Adipocyte (in vitro differentiated cells): ENCODE measurements around the gene EVC2.

Experiments
- DNase-seq: peaks from one replicate; pipeline ENCODE4 v3.0.0-alpha.2; 2015; ENCODE audit warnings: low read depth
- H3K27me3 ChIP-seq: replicated peaks from 2 replicates; pipeline ENCODE4 v1.7.0; 2013; ENCODE audit warnings: mild to moderate bottlenecking, low read length, moderate library complexity; ENCODE audit not compliant: control insufficient read depth, insufficient read depth
- H3K36me3 ChIP-seq: 2 replicates; pipeline ENCODE4 v1.7.0; 2013; ENCODE audit warnings: low read length, mild to moderate bottlenecking, moderate library complexity; ENCODE audit not compliant: control insufficient read depth, insufficient read depth, severe bottlenecking
- H3K4me1 ChIP-seq: 2 replicates; pipeline ENCODE4 v1.7.0; 2013; ENCODE audit warnings: mild to moderate bottlenecking, low read length, moderate library complexity; ENCODE audit not compliant: control insufficient read depth, insufficient read depth
- H3K4me3 ChIP-seq: 2 replicates; pipeline ENCODE4 v1.7.0; 2013; ENCODE audit warnings: mild to moderate bottlenecking, low read length, moderate library complexity
- H3K9ac ChIP-seq: 2 replicates; pipeline ENCODE4 v1.7.0; 2013; ENCODE audit warnings: mild to moderate bottlenecking, low read length, moderate library complexity
- H3K9me3 ChIP-seq: 2 replicates; pipeline ENCODE4 v1.7.0; 2013; ENCODE audit warnings: mild to moderate bottlenecking, low read length, moderate library complexity; ENCODE audit not compliant: control insufficient read depth

Gene EVC2

GRCh38 chr4:5751666-5752375 is 43.5 kb upstream of the EVC2 start:
- no peaks in the 10 kb centered on the region for H3K27me3 ChIP-seq
- peaks cover 49% of the 10 kb centered on the region for H3K4me1 ChIP-seq
- peak overlapping the region; percentile 37 for H3K9ac ChIP-seq
- no peak for DNase-seq
- peaks cover 50% of the 10 kb centered on the region for H3K36me3 ChIP-seq
- no peak overlapping the region for H3K4me3 ChIP-seq
- H3K9me3 ChIP-seq = no peaks in the 10 kb centered on the region

- peaks cover 55% of the 10 kb centered on the region for H3K4me1 ChIP-seq
Observed at GRCh38 chr4:5750946-5751665, 42.7 kb upstream of the EVC2 start.

DNA sequence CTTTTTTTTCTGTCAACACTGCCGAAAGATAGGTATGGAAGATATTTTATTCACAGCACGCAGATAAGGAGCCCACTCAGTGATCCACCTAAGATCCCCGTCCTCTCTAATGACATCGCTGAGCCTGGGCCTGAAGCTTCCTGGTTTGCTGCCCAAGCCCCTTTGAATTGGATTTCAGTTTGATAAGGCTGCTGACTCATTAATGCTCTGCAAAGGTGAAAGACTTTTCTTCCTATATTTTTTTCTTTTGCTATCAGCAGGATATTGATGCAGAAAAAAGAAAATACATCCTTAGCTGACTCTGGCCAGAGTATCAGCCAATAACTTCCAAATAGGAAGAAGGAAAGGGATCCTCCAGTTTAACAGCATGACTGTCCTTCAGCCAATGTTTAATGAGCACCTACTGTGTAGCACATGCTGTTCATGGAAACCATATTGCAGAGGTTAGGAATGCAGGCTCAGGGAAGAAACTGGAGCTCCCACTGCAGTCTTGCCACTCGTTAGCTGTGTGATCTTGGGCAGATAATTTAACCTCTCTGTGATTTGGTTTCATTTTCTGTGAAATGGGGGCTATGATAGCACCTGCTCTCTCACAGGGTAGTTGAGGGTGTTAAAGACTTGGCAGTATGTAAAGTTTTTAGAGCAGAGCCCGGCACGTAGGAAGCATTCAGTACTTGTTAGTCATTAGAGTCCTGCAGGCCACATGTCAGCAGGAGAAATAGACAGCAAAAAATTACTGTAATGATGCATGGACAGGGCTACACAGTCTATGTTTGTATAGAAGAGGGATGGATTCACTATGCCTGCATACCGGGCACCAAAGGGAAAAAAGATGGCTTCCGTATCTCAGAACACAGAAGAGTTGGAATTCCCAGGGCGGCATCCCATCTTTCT is 41.9 kb upstream of the EVC2 start:
- Histone ChIP-seq H3K4me1 (peaks cover 55% of the 10 kb centered on the region), H3K9ac (no peak overlapping the region), H3K9me3 (no peaks in the 10 kb centered on the region), H3K27me3 (no peaks in the 10 kb centered on the region), H3K36me3 (peaks cover 42% of the 10 kb centered on the region), H3K4me3 (no peak overlapping the region)
- DNase-seq = peak; percentile 67

More at GRCh38 chr4:5750946-5751665, 42.7 kb upstream of the EVC2 start:
- DNase-seq = peak; percentile 53
- Histone ChIP-seq H3K9me3 (no peaks in the 10 kb centered on the region), H3K4me3 (no peak overlapping the region), H3K27me3 (no peaks in the 10 kb centered on the region), H3K36me3 (peaks cover 43% of the 10 kb centered on the region), H3K9ac (no peak overlapping the region)

GRCh38 chr4:5749568-5749967 is 41.2 kb upstream of the EVC2 start:
- Histone ChIP-seq H3K27me3 (no peaks in the 10 kb centered on the region), H3K9ac (no peak overlapping the region), H3K9me3 (no peaks in the 10 kb centered on the region), H3K4me3 (no peak overlapping the region), H3K36me3 (peaks cover 41% of the 10 kb centered on the region), H3K4me1 (peaks cover 55% of the 10 kb centered on the region)
- no peak for DNase-seq

- Histone ChIP-seq H3K36me3 (peaks cover 47% of the 10 kb centered on the region), H3K4me1 (peaks cover 42% of the 10 kb centered on the region), H3K4me3 (peak overlapping the region; percentile 31), H3K9me3 (no peaks in the 10 kb centered on the region), H3K27me3 (no peaks in the 10 kb centered on the region), H3K9ac (peak overlapping the region; percentile 56)
- peak; percentile 99 for DNase-seq
Observed at GRCh38 chr4:5747738-5748375, 39.5 kb upstream of the EVC2 start.

GRCh38 chr4:5746829-5747737 is 38.7 kb upstream of the EVC2 start:
- Histone ChIP-seq H3K27me3 (no peaks in the 10 kb centered on the region), H3K9ac (peak overlapping the region; percentile 56), H3K9me3 (no peaks in the 10 kb centered on the region), H3K36me3 (peaks cover 55% of the 10 kb centered on the region), H3K4me1 (peaks cover 37% of the 10 kb centered on the region), H3K4me3 (peak overlapping the region; percentile 31)
- peak; percentile 62 for DNase-seq

- no peak for DNase-seq
- peaks cover 58% of the 10 kb centered on the region for H3K36me3 ChIP-seq
- H3K9me3 ChIP-seq = no peaks in the 10 kb centered on the region
- no peak overlapping the region for H3K9ac ChIP-seq
- H3K4me3 ChIP-seq = no peak overlapping the region
- H3K27me3 ChIP-seq = no peaks in the 10 kb centered on the region
- peaks cover 31% of the 10 kb centered on the region for H3K4me1 ChIP-seq
Observed at GRCh38 chr4:5746250-5746649, 37.9 kb upstream of the EVC2 start.

- H3K27me3 ChIP-seq = no peaks in the 10 kb centered on the region
- no peak overlapping the region for H3K9ac ChIP-seq
- no peaks in the 10 kb centered on the region for H3K9me3 ChIP-seq
- peaks cover 17% of the 10 kb centered on the region for H3K4me1 ChIP-seq
- peaks cover 52% of the 10 kb centered on the region for H3K36me3 ChIP-seq
- no peak overlapping the region for H3K4me3 ChIP-seq
- DNase-seq = no peak
Observed at GRCh38 chr4:5742968-5743367, 34.6 kb upstream of the EVC2 start.

DNA sequence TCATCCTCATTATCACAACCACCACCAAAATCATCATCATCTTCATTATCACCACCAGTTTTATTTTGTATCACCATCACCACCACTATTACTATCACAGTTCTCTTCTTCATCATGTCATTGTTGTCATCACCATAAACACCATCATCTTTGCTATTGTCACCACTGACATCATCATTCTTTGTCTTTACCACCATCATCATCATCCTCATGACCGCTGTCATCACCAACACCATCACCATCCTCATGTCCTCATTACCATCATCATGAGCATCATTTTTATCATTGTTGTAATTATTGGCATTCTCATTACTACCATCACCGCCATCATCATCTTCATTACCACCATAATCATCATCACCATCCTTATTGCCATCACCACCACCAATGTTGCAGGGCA is 34.0 kb upstream of the EVC2 start:
- Histone ChIP-seq H3K9me3 (no peaks in the 10 kb centered on the region), H3K4me3 (no peak overlapping the region), H3K27me3 (no peaks in the 10 kb centered on the region), H3K36me3 (peaks cover 53% of the 10 kb centered on the region), H3K9ac (no peak overlapping the region), H3K4me1 (peaks cover 11% of the 10 kb centered on the region)
- no peak for DNase-seq

DNA sequence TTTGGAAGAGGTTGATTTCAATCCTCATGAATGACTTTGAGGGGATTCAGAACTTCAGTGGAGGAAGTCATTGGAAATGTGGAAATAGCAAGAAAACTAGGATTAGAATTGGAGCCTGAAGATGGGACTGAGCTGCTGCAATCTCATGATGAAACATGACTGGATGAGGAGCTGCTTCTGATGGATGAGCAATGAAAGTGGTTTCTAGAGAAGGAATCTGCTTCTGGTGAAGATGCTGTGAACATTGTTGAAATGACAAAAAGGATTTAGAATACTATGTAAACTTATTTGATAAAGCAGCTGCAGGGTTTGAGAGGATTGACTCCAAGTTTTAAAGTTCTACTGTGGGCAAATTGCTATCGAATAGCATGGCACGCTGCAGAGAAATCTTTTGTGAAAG is 29.7 kb upstream of the EVC2 start:
- DNase-seq = no peak
- H3K27me3 ChIP-seq = no peaks in the 10 kb centered on the region
- H3K4me3 ChIP-seq = no peak overlapping the region
- H3K9me3 ChIP-seq = no peaks in the 10 kb centered on the region
- peaks cover 61% of the 10 kb centered on the region for H3K36me3 ChIP-seq
- no peak overlapping the region for H3K9ac ChIP-seq
- H3K4me1 ChIP-seq = no peaks in the 10 kb centered on the region
